ENCODE measurements around the gene CAMSAP1.
"Not testable (repeated sequence)": the region's sequence is repeated elsewhere in the genome, so short reads cannot be mapped to it uniquely, and the experiment has no call there.

CAMSAP1 gene

GRCh38 chr9:135947105-135947504, 39.8 kb upstream of the CAMSAP1 start:
- not testable (repeated sequence) for H2AFZ ChIP-seq (ENCODE audit: low read depth, low read length); H3K27me3 ChIP-seq (ENCODE audit: insufficient read depth, low read length); H3K9me3 ChIP-seq (ENCODE audit: low read length); H3K4me3 ChIP-seq (ENCODE audit: low read length); H3K4me1 ChIP-seq (ENCODE audit: insufficient read depth, low read length)
- peaks cover 59% of the 10 kb centered on the region for H3K36me3 ChIP-seq (ENCODE audit: insufficient read depth, low read length)

GRCh38 chr9:135946392-135946994, 39.1 kb upstream of the CAMSAP1 start:
- Histone ChIP-seq H3K9me3 (ENCODE audit: low read length) (peaks cover 2% of the 10 kb centered on the region), H3K36me3 (ENCODE audit: insufficient read depth, low read length) (peaks cover 62% of the 10 kb centered on the region), H3K27me3 (ENCODE audit: insufficient read depth, low read length) (no peaks in the 10 kb centered on the region)

GRCh38 chr9:135945969-135946368, 38.6 kb upstream of the CAMSAP1 start:
- Histone ChIP-seq H3K9me3 (ENCODE audit: low read length) (peaks cover 2% of the 10 kb centered on the region), H3K27me3 (ENCODE audit: insufficient read depth, low read length) (no peaks in the 10 kb centered on the region), H3K4me1 (ENCODE audit: insufficient read depth, low read length) (no peaks in the 10 kb centered on the region), H3K4me3 (ENCODE audit: low read length) (no peak overlapping the region), H3K36me3 (ENCODE audit: insufficient read depth, low read length) (peaks cover 62% of the 10 kb centered on the region), H2AFZ (ENCODE audit: low read depth, low read length) (no peak overlapping the region)

More at GRCh38 chr9:135946392-135946994, 39.1 kb upstream of the CAMSAP1 start:
- no peak overlapping the region for H2AFZ ChIP-seq (ENCODE audit: low read depth, low read length)
- no peaks in the 10 kb centered on the region for H3K4me1 ChIP-seq (ENCODE audit: insufficient read depth, low read length)
- no peak overlapping the region for H3K4me3 ChIP-seq (ENCODE audit: low read length)

- no peak overlapping the region for H2AFZ ChIP-seq (ENCODE audit: low read depth, low read length)
- H3K4me1 ChIP-seq (ENCODE audit: insufficient read depth, low read length) = no peaks in the 10 kb centered on the region
- H3K9me3 ChIP-seq (ENCODE audit: low read length) = peaks cover 2% of the 10 kb centered on the region
- H3K4me3 ChIP-seq (ENCODE audit: low read length) = no peak overlapping the region
- no peaks in the 10 kb centered on the region for H3K27me3 ChIP-seq (ENCODE audit: insufficient read depth, low read length)
- peaks cover 62% of the 10 kb centered on the region for H3K36me3 ChIP-seq (ENCODE audit: insufficient read depth, low read length)
Measured at GRCh38 chr9:135944444-135945252, 37.3 kb upstream of the CAMSAP1 start.

GRCh38 chr9:135943604-135944003, 36.3 kb upstream of the CAMSAP1 start:
- not testable (repeated sequence) for H3K27me3 ChIP-seq (ENCODE audit: insufficient read depth, low read length); H3K4me1 ChIP-seq (ENCODE audit: insufficient read depth, low read length); H2AFZ ChIP-seq (ENCODE audit: low read depth, low read length); H3K9me3 ChIP-seq (ENCODE audit: low read length); H3K4me3 ChIP-seq (ENCODE audit: low read length)
- peaks cover 62% of the 10 kb centered on the region for H3K36me3 ChIP-seq (ENCODE audit: insufficient read depth, low read length)

- peaks cover 17% of the 10 kb centered on the region for H3K9me3 ChIP-seq (ENCODE audit: low read length)
- H3K4me3 ChIP-seq (ENCODE audit: low read length) = no peak overlapping the region
- H3K27me3 ChIP-seq (ENCODE audit: insufficient read depth, low read length) = no peaks in the 10 kb centered on the region
- no peak overlapping the region for H2AFZ ChIP-seq (ENCODE audit: low read depth, low read length)
- peaks cover 71% of the 10 kb centered on the region for H3K36me3 ChIP-seq (ENCODE audit: insufficient read depth, low read length)
- H3K4me1 ChIP-seq (ENCODE audit: insufficient read depth, low read length) = no peaks in the 10 kb centered on the region
Measured at GRCh38 chr9:135941288-135941995, 34.1 kb upstream of the CAMSAP1 start.

- H3K36me3 ChIP-seq (ENCODE audit: insufficient read depth, low read length) = peaks cover 64% of the 10 kb centered on the region
- no peaks in the 10 kb centered on the region for H3K4me1 ChIP-seq (ENCODE audit: insufficient read depth, low read length)
- H3K27me3 ChIP-seq (ENCODE audit: insufficient read depth, low read length) = no peaks in the 10 kb centered on the region
- H3K9me3 ChIP-seq (ENCODE audit: low read length) = peaks cover 17% of the 10 kb centered on the region
- no peak overlapping the region for H3K4me3 ChIP-seq (ENCODE audit: low read length)
- no peak overlapping the region for H2AFZ ChIP-seq (ENCODE audit: low read depth, low read length)
Measured at GRCh38 chr9:135939351-135940265, 32.3 kb upstream of the CAMSAP1 start.

- peaks cover 17% of the 10 kb centered on the region for H3K9me3 ChIP-seq (ENCODE audit: low read length)
- no peak overlapping the region for H2AFZ ChIP-seq (ENCODE audit: low read depth, low read length)
- no peak overlapping the region for H3K4me3 ChIP-seq (ENCODE audit: low read length)
- no peaks in the 10 kb centered on the region for H3K4me1 ChIP-seq (ENCODE audit: insufficient read depth, low read length)
- H3K36me3 ChIP-seq (ENCODE audit: insufficient read depth, low read length) = peaks cover 59% of the 10 kb centered on the region
- H3K27me3 ChIP-seq (ENCODE audit: insufficient read depth, low read length) = no peaks in the 10 kb centered on the region
Measured at GRCh38 chr9:135937521-135938489, 30.5 kb upstream of the CAMSAP1 start.

- Histone ChIP-seq H3K4me3 (ENCODE audit: low read length) (no peak overlapping the region), H3K36me3 (ENCODE audit: insufficient read depth, low read length) (peaks cover 44% of the 10 kb centered on the region), H3K27me3 (ENCODE audit: insufficient read depth, low read length) (no peaks in the 10 kb centered on the region), H3K9me3 (ENCODE audit: low read length) (peaks cover 12% of the 10 kb centered on the region), H3K4me1 (ENCODE audit: insufficient read depth, low read length) (no peaks in the 10 kb centered on the region), H2AFZ (ENCODE audit: low read depth, low read length) (no peak overlapping the region)
Measured at GRCh38 chr9:135933114-135933513, 25.8 kb upstream of the CAMSAP1 start.

- Histone ChIP-seq H3K4me3 (ENCODE audit: low read length) (no peak overlapping the region), H3K36me3 (ENCODE audit: insufficient read depth, low read length) (peaks cover 39% of the 10 kb centered on the region), H3K9me3 (ENCODE audit: low read length) (peaks cover 7% of the 10 kb centered on the region), H3K27me3 (ENCODE audit: insufficient read depth, low read length) (no peaks in the 10 kb centered on the region), H2AFZ (ENCODE audit: low read depth, low read length) (no peak overlapping the region), H3K4me1 (ENCODE audit: insufficient read depth, low read length) (no peaks in the 10 kb centered on the region)
Measured at GRCh38 chr9:135932656-135933055, 25.3 kb upstream of the CAMSAP1 start.

GRCh38 chr9:135931349-135931820, 24.0 kb upstream of the CAMSAP1 start:
- H3K9me3 ChIP-seq (ENCODE audit: low read length) = no peaks in the 10 kb centered on the region

More at GRCh38 chr9:135931349-135931820, 24.0 kb upstream of the CAMSAP1 start:
- Histone ChIP-seq H3K27me3 (ENCODE audit: insufficient read depth, low read length) (no peaks in the 10 kb centered on the region), H3K36me3 (ENCODE audit: insufficient read depth, low read length) (peaks cover 29% of the 10 kb centered on the region), H2AFZ (ENCODE audit: low read depth, low read length) (no peak overlapping the region), H3K4me1 (ENCODE audit: insufficient read depth, low read length) (no peaks in the 10 kb centered on the region), H3K4me3 (ENCODE audit: low read length) (no peak overlapping the region)

Data from neuron (in vitro differentiated cells).